B cell (primary cell): ENCODE data around the gene PTPRE.

Source experiments
- EZH2 ChIP-seq: IDR thresholded peaks from 2 replicates; pipeline ENCODE4 v1.6.1; 2012; ENCODE audit warnings: borderline replicate concordance, low read depth, mild to moderate bottlenecking, moderate library complexity, low read length; ENCODE audit not compliant: insufficient read depth, poor library complexity, severe bottlenecking
- TF ChIP-seq, protein P1 (sequence below): fragments of 200-600 bp; IDR thresholded peaks from one replicate; pipeline ENCODE4 v1.8.0; 2022; ENCODE audit warnings: antibody characterized with exemption, mild to moderate bottlenecking

- TF ChIP-seq, protein P1, sequence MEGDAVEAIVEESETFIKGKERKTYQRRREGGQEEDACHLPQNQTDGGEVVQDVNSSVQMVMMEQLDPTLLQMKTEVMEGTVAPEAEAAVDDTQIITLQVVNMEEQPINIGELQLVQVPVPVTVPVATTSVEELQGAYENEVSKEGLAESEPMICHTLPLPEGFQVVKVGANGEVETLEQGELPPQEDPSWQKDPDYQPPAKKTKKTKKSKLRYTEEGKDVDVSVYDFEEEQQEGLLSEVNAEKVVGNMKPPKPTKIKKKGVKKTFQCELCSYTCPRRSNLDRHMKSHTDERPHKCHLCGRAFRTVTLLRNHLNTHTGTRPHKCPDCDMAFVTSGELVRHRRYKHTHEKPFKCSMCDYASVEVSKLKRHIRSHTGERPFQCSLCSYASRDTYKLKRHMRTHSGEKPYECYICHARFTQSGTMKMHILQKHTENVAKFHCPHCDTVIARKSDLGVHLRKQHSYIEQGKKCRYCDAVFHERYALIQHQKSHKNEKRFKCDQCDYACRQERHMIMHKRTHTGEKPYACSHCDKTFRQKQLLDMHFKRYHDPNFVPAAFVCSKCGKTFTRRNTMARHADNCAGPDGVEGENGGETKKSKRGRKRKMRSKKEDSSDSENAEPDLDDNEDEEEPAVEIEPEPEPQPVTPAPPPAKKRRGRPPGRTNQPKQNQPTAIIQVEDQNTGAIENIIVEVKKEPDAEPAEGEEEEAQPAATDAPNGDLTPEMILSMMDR = peak; percentile 74
- TF ChIP-seq EZH2 = no peak
These were observed at the start of gene PTPRE for GRCh38 chr10:127906548-127907377.
